KBM-7 (cell line): Measurements from ENCODE around the gene CHST10.
"Not testable (repeated sequence)": the region's sequence is repeated elsewhere in the genome, so short reads cannot be mapped to it uniquely, and the experiment has no call there.

Experiments used
- DNase-seq: peaks from one replicate; pipeline ENCODE4 v3.0.0-alpha.2; 2015
- in situ Hi-C: fragments of 300-500 bp; cut with MboI; formaldehyde crosslinking; loops from 2 replicates; pipeline ENCODE4 v1.14.3; 2020; ENCODE audit warnings: low sequenced_read_pairs, low pct_unique_long_range_greater_than_20kb, mixed read lengths

The CHST10 gene

DNA sequence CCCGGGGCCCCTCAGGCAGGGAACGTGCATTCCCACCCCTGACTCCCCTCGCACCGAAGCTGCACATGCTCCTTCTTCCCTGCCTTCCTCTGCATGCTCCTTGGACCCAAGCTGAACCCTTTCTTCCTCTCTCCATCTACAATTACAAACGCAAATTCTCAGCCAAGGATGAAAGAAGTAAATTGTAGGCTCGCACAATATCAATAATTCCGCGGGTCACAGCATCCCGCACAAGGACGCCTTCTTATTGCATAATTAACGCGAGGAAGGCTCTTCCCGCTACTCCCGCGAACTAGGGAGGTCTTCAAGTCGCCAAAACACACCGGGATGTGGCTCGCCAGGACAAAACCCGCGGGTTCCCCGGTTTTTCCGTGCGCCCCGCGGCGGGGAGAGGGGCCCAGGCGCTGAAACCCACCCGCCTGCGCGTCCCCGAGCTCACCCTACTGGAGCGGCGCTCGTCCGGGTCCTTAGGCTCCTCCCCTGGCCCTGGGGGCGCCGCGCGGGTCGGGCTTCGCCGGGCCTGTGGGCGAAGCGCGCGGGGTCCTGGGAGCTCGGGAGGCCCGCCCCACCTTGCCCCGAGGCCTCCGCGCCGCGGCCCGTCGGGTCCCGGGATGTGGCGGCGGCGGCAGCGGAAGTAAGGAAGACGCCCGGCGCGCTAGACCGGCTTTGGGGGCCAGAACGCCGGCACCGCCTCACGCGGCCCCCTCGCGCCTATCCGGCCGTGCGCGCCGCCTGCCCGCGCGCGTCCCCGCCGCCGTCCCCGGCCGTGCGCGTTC is at the start of gene CHST10:
TSS of gene CHST10 (minus strand) at position 734 of the 776 bp plus-strand sequence. CDS start 10,993 bp downstream, outside the sequence.
- in situ Hi-C loops: no loop called here
- DNase-seq: peak; percentile 68

GRCh38 chr2:100460904-100461530 is 43.5 kb upstream of the CHST10 start:
- no peak for DNase-seq
- in situ Hi-C loops: no loop called here

DNA sequence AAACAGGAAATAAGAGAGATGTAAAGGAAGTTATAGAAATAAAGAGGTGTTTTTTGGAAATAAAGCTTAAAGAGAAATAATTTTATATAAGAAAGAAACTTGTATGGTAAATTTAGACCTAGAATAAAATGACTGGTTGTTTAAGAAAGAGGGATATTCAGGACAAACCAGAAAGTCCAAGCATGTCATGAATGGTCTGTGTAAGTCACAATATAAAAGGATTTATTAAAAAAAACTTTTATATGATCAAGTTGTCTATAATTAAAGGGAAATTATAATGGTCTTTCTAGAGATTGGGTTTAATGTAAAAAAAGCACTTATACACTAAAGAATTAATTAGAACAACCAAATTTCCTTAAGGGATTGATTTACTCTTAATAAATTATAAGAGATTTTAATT is 38.9 kb upstream of the CHST10 start:
- in situ Hi-C loops: not testable (repeated sequence)
- DNase-seq: peak; percentile 24

GRCh38 chr2:100453853-100454252 is 36.4 kb upstream of the CHST10 start:
- no peak for DNase-seq
- in situ Hi-C loops: no loop called here

GRCh38 chr2:100451734-100452133 is 34.3 kb upstream of the CHST10 start:
- DNase-seq: no peak
- in situ Hi-C loops: no loop called here

DNA sequence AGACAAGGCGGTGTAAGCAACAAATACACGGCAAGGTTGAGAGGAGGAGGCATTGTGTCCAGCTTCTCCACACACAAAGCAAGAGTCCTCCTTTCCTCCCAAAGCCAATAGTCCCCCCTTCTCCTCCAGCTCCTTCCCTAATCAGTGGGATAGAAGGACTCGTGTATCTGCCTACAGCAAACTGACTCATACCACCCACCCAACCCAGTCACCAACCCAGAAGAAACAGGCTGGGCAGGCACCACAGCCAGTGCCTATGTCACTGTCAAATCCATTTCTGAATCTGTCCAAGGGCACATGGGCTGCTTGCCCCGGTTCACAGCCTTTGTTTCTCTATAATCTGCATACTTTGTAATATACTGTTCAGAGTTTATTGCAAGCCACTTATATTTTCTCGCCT is 33.6 kb upstream of the CHST10 start:
- no peak for DNase-seq
- in situ Hi-C loops: no loop called here

DNA sequence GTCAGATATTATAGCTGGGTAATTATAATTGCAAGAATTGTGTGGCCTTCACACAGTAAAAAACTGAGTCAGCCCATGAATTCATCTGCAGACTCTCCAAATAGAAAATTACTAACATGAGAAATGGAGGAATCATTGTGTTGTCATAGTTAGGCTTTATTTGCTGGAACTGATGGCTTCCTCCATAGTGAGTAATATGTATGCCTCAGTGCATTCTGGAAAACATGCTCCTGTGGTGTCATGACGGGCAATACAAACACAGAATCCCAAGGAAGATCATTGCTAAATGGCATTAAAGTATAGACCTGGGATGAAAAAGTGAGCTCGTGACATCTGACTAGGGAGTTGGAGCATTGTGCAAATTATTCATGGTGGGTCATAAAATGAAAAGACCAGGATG is 29.2 kb upstream of the CHST10 start:
- no peak for DNase-seq
- in situ Hi-C loops: no loop called here

- DNase-seq: peak; percentile 79
- in situ Hi-C loops: no loop called here
Measured at GRCh38 chr2:100437751-100438150, 20.3 kb upstream of the CHST10 start.

DNA sequence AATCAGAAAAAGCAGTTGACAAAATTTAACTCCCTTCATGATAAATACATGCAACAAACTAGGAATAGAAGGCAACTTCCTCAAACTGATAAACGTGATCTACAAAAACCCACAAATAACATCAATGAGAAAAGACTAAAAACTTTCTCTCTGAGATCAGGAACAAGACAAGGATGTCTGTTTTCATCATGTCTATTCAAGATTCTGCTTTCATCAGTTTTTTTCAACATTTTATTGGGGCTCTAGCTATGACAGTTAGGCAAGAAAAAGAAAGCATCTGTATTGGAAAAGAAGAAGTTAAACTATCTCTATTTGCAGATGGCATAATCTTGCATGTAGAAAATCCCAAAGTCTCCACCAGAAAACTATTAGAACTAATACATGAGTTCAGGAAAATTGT is 12.3 kb upstream of the CHST10 start:
- no peak for DNase-seq
- in situ Hi-C loops: no loop called here

- DNase-seq: peak; percentile 81
- in situ Hi-C loops: no loop called here
Measured at GRCh38 chr2:100427627-100428258, 10.3 kb upstream of the CHST10 start.

GRCh38 chr2:100427111-100427510 is 9.6 kb upstream of the CHST10 start:
- in situ Hi-C loops: no loop called here
- DNase-seq: no peak

DNA sequence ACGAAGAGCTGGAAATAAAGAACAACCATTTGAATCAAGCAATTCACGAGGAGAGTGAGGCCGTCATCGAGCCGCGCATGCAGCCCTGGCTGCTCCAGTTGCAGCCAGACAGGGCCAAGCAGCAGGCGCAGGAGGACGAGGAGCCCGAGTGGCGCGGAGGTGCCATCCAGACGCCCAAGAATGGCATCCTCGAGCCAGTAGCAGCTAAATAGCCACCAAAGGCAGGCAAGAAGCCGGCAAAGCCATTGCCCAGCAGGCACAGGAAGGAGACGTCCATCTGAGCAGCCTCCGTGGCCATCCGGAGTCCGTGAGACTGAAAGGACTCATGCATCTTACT is 8.9 kb upstream of the CHST10 start:
- in situ Hi-C loops: no loop called here
- no peak for DNase-seq

DNA sequence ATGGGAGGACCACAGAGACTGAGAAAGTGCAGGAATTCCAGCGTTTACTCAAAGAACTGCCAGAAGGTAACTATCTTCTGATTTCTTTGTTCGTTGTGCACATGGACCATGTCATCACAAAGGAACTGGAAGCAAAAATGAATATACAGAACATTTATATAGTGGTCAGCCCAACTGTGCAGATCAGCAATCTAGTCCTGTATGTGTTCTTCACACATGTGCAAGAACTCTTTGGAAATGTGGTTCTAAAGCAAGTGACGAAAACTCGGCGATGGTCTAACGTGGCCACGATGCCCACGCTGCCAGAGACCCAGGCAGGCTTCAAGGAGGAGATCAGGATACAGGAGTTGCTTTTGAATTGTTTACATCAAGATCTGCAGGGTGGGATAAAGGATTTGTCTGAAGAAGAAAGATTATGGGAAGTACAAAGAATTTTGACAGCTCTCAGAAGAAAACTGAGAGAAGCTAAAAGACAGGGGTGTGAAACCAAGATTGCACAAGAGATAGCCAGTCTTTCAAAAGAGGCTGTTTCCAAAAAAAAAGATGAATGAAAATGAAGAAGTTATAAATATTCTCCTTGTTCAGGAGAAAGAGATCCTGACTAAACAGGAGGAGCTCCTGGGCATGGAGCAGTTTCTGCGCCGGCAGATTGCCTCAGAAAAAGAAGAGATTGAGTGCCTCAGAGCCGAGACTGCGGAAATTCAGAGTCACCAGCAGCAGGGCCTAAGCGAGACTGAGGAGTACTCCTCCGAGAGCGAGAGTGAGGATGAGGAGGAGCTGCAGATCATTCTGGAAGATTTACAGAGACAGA is 8.3 kb upstream of the CHST10 start:
- no peak for DNase-seq
- in situ Hi-C loops: no loop called here

- in situ Hi-C loops: no loop called here
- DNase-seq: no peak
Measured at GRCh38 chr2:100425107-100425506, 7.6 kb upstream of the CHST10 start.

DNA sequence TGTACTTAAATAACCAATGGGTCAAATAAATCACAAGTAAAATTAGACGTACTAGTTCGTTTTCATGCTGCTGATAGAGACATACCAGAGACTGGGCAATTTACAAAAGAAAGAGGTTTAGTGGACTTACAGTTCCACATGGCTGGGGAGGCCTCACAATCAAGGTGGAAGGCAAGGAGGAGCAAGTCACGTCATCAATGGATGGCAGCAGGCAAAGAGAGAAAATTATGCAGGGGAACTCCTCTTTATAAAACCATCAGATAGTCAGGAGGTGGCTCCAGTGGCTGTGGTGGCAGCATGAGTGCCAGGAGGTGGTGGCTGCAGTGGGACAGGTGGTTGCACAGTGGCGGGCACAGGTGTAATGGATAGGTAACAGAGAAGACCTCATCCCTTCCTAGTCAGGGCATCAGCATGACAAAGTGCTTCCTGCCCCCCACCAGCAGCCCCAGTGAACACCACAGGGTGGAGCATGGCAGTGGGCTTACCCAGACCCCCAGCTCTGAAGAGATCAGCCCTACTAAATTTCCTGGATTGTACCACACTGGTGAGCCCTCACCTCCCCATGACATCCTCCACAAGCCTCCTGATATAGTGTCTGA is 6.9 kb upstream of the CHST10 start:
- in situ Hi-C loops: no loop called here

DNA sequence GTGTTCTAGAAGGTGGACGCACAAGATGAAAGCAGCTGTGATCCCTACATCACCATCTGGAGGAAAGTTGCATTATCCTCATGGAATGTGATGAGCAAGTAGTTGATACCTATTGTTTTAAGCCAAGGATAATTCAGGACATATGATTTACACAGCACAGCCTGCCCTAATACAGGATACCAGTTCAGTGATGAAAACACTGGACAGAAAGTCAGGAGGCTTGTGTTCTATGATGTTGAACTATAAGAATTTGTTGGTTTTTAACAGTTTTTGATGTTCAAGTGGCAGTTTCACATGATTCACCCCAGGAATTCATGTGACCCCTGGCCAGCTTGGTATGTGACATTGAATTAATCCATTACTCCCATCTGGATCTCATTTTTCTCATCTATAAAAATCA is 6.2 kb upstream of the CHST10 start:
- no peak for DNase-seq
- in situ Hi-C loops: no loop called here

More for the DNA sequence above, 6.9 kb upstream of the CHST10 start:
- no peak for DNase-seq

DNA sequence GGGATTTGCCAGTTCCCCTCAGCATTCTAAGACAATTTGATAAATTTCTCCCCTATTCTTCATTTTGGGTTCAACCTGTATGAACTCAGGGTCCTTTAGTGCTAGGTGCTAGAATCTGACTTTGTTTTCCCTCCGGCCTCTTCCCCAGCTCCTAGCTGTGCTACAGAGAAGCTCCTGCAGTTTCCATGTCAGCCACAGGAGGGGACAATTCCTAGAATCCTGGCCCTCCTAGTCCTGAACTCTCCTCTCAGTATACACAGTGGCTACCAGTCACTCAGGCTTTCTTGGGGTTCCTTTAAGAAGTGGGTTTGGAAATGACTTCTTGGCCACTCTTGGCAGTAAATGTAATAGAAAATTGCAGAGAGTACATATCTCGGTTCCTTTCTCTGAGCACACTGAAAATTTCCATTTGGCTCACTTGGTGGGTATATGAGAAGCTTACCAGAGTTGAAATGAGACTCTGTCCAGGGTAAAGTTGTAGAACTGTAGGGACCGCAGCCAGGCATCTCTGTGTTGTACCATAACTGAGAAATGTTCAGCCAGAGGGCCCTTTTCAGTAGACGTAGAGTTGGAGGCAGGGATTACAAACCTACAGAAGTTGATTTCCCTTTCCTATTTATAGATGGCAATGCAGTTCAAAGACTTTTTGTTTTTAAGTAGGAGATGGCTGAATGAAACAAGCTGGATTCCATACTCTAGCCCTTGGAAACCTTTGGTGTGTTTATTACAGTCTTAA is 5.0 kb upstream of the CHST10 start:
- DNase-seq: no peak
- in situ Hi-C loops: no loop called here

DNA sequence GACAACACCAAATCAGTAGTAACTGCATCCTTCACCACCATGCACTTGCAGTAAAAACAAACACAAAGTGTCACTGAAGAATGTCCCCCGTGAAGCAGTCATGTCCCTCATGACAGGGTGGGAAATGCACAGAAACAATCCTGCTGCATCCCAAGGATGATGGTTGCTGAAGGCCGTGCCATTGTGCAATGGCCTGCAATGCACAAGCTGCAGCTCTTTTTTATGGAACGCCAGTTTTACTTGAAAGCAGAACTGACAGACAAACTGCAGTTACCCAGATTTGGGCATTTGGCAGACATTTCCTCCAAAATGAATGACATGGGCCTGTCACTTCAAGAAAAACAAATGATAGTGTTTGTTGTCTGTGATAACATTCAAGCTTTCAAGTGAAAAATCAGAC is 2.4 kb upstream of the CHST10 start:
- no peak for DNase-seq
- in situ Hi-C loops: no loop called here
